Neural cell (in vitro differentiated cells): ENCODE results near the gene CLIP1. TPM values are rescaled to one million over a fixed set of nuclear protein-coding genes. Genes with fewer than 3 reads are reported as not detected.

Experiments
- H2AFZ ChIP-seq: fragments of 200-600, 300-800 bp; sonication (generic), shearing (Covaris generic); 2 replicates; pipeline ENCODE4 v1.6.0; 2014; ENCODE audit warnings: low read depth, mild to moderate bottlenecking, antibody characterized with exemption, low read length, moderate library complexity
- H3F3A ChIP-seq: fragments of 200-600 bp; shearing (Covaris generic); 2 replicates; pipeline ENCODE4 v1.6.1; 2016; ENCODE audit warnings: mild to moderate bottlenecking, moderate library complexity, mixed read lengths, antibody characterized with exemption, low read length; ENCODE audit not compliant: insufficient read depth, poor library complexity, severe bottlenecking
- H3K27ac ChIP-seq: fragments of 200-600, 300-800 bp; sonication (generic), shearing (Covaris generic); 2 replicates; pipeline ENCODE4 v1.5.1; 2014; ENCODE audit warnings: mild to moderate bottlenecking, low read length, moderate library complexity
- H3K27me3 ChIP-seq: fragments of 300-800, 200-600 bp; sonication (generic), shearing (Covaris generic); 2 replicates; pipeline ENCODE4 v1.6.0; 2014; ENCODE audit warnings: mild to moderate bottlenecking, low read depth, low read length, moderate library complexity; ENCODE audit not compliant: insufficient read depth
- H3K36me3 ChIP-seq: fragments of 300-800, 200-600 bp; sonication (generic), shearing (Covaris generic); 2 replicates; pipeline ENCODE4 v1.5.1; 2014; ENCODE audit warnings: mild to moderate bottlenecking, antibody characterized with exemption, low read length, moderate library complexity; ENCODE audit not compliant: insufficient read depth
- H3K4me2 ChIP-seq: fragments of 300-800, 200-600 bp; sonication (generic), shearing (Covaris generic); 2 replicates; pipeline ENCODE4 v1.6.0; 2014; ENCODE audit warnings: mild to moderate bottlenecking, low read length
- H3K4me3 ChIP-seq: fragments of 300-800, 200-600 bp; sonication (generic), shearing (Covaris generic); 2 replicates; pipeline ENCODE4 v1.5.1; 2014; ENCODE audit warnings: mild to moderate bottlenecking, low read length, moderate library complexity
- H3K79me2 ChIP-seq: fragments of 200-600 bp; shearing (Covaris generic); replicated peaks from 2 replicates; pipeline ENCODE4 v1.6.0; 2014; ENCODE audit warnings: mild to moderate bottlenecking, low read length, moderate library complexity; ENCODE audit not compliant: insufficient read depth
- H3K9ac ChIP-seq: fragments of 300-800, 200-600 bp; sonication (generic), shearing (Covaris generic); 2 replicates; pipeline ENCODE4 v1.6.1; 2016; ENCODE audit warnings: mild to moderate bottlenecking, low read length, mixed read lengths
- H3K9me2 ChIP-seq: fragments of 200-600 bp; shearing (Covaris generic); 2 replicates; pipeline ENCODE4 v1.6.1; 2016; ENCODE audit warnings: mild to moderate bottlenecking, low read length, mixed read lengths; ENCODE audit not compliant: insufficient read depth
- H3K9me3 ChIP-seq: fragments of 200-600, 300-800 bp; sonication (generic), shearing (Covaris generic); 2 replicates; pipeline ENCODE4 v1.6.1; 2016; ENCODE audit warnings: mild to moderate bottlenecking, mixed run types, low read length, moderate library complexity, mixed read lengths
- H4K20me1 ChIP-seq: fragments of 200-600 bp; shearing (Covaris generic); 2 replicates; pipeline ENCODE4 v1.6.1; 2016; ENCODE audit warnings: mild to moderate bottlenecking, mixed run types; ENCODE audit not compliant: insufficient read depth
- CTCF ChIP-seq: fragments of 450-650 bp; IDR thresholded peaks from 2 replicates; pipeline ENCODE4 v1.5.1; 2014; ENCODE audit warnings: antibody characterized with exemption, mild to moderate bottlenecking, moderate library complexity; ENCODE audit not compliant: poor library complexity, severe bottlenecking
- EP300 ChIP-seq: fragments of 450-650 bp; conservative IDR thresholded peaks from 2 replicates; pipeline ENCODE4 v1.6.1; 2014; ENCODE audit warnings: antibody characterized with exemption, mild to moderate bottlenecking, moderate library complexity; ENCODE audit not compliant: poor library complexity, severe bottlenecking
- EZH2 ChIP-seq: fragments of 200-600, 300-800 bp; shearing (Covaris generic), sonication (generic); IDR thresholded peaks from 2 replicates; pipeline ENCODE4 v1.6.1; 2014; ENCODE audit warnings: antibody characterized with exemption, low read length, borderline replicate concordance, mild to moderate bottlenecking; ENCODE audit not compliant: insufficient read depth, poor library complexity, severe bottlenecking
- MXI1 ChIP-seq: fragments of 450-650 bp; conservative IDR thresholded peaks from 2 replicates; pipeline ENCODE4 v1.6.1; 2014; ENCODE audit warnings: antibody characterized with exemption, mild to moderate bottlenecking; ENCODE audit not compliant: poor library complexity, severe bottlenecking
- POLR2AphosphoS5 ChIP-seq: IDR thresholded peaks from 2 replicates; pipeline ENCODE4 v1.6.1; 2012
- RAD21 ChIP-seq: fragments of 450-650 bp; conservative IDR thresholded peaks from 2 replicates; pipeline ENCODE4 v1.6.1; 2014; ENCODE audit warnings: antibody characterized with exemption, mild to moderate bottlenecking, moderate library complexity
- REST ChIP-seq: IDR thresholded peaks from 2 replicates; pipeline ENCODE4 v1.6.1; 2012; ENCODE audit warnings: borderline replicate concordance
- SMC3 ChIP-seq: fragments of 450-650 bp; conservative IDR thresholded peaks from 2 replicates; pipeline ENCODE4 v1.6.1; 2014; ENCODE audit warnings: antibody characterized with exemption, mild to moderate bottlenecking, moderate library complexity; ENCODE audit not compliant: poor library complexity
- TAF1 ChIP-seq: IDR thresholded peaks from 2 replicates; pipeline ENCODE4 v1.6.1; 2012; ENCODE audit warnings: low read depth
- polyA plus RNA-seq: library from polyadenylated mRNA; depleted of rRNA; stranded (reverse); fragments of >200 nt; gene quantifications from 2 replicates; pipeline ENCODE4 v1.2.3, GENCODE V29; 2014

The CLIP1 gene
- polyA plus RNA-seq, 1 donor from 2014 or later = 67.4 TPM

GRCh38 chr12:122308811-122309210 lies 113.7 kb downstream of the CLIP1 start:
- no peak overlapping the region for H3K4me2 ChIP-seq
- no peak for TF ChIP-seq MXI1
- TF ChIP-seq REST = no peak
- no peak for TF ChIP-seq EP300
- no peak for TF ChIP-seq TAF1
- TF ChIP-seq SMC3 = no peak
- no peak for TF ChIP-seq EZH2
- TF ChIP-seq POLR2AphosphoS5 = no peak
- no peak for TF ChIP-seq RAD21
- TF ChIP-seq CTCF = no peak

GRCh38 chr12:122306407-122306806 lies 116.1 kb downstream of the CLIP1 start:
- Histone ChIP-seq H3K27ac (no peak overlapping the region), H3K4me2 (no peak overlapping the region), H4K20me1 (no peaks in the 10 kb centered on the region), H3K9me3 (no peaks in the 10 kb centered on the region), H3K36me3 (no peaks in the 10 kb centered on the region), H3K27me3 (no peaks in the 10 kb centered on the region), H2AFZ (no peak overlapping the region), H3K4me3 (no peak overlapping the region), H3K9me2 (no peaks in the 10 kb centered on the region), H3K9ac (no peak overlapping the region), H3K79me2 (no peaks in the 10 kb centered on the region), H3F3A (no peaks in the 10 kb centered on the region)
- no peak for TF ChIP-seq MXI1
- no peak for TF ChIP-seq EZH2
- TF ChIP-seq RAD21 = no peak
- TF ChIP-seq POLR2AphosphoS5 = no peak
- no peak for TF ChIP-seq TAF1
- no peak for TF ChIP-seq EP300
- no peak for TF ChIP-seq CTCF
- no peak for TF ChIP-seq SMC3
- TF ChIP-seq REST = no peak

More at GRCh38 chr12:122308811-122309210, 113.7 kb downstream of the CLIP1 start:
- H3K27me3 ChIP-seq = no peaks in the 10 kb centered on the region
- no peak overlapping the region for H3K9ac ChIP-seq
- H3K9me3 ChIP-seq = no peaks in the 10 kb centered on the region
- no peaks in the 10 kb centered on the region for H3K9me2 ChIP-seq
- no peaks in the 10 kb centered on the region for H3K36me3 ChIP-seq
- peak overlapping the region; percentile 28 for H3K4me3 ChIP-seq
- no peaks in the 10 kb centered on the region for H4K20me1 ChIP-seq
- no peaks in the 10 kb centered on the region for H3K79me2 ChIP-seq
- H2AFZ ChIP-seq = no peak overlapping the region
- no peaks in the 10 kb centered on the region for H3F3A ChIP-seq
- H3K27ac ChIP-seq = peak overlapping the region; percentile 56
